HG03108 (cell line): ENCODE measurements around the gene MYO15B.

Source experiments
- ATAC-seq: cut with Tn5 transposase; IDR thresholded peaks from one replicate; pipeline ENCODE4 v1.9.1; 2021; ENCODE audit warnings: moderate library complexity; ENCODE audit not compliant: unreplicated experiment

MYO15B gene

DNA sequence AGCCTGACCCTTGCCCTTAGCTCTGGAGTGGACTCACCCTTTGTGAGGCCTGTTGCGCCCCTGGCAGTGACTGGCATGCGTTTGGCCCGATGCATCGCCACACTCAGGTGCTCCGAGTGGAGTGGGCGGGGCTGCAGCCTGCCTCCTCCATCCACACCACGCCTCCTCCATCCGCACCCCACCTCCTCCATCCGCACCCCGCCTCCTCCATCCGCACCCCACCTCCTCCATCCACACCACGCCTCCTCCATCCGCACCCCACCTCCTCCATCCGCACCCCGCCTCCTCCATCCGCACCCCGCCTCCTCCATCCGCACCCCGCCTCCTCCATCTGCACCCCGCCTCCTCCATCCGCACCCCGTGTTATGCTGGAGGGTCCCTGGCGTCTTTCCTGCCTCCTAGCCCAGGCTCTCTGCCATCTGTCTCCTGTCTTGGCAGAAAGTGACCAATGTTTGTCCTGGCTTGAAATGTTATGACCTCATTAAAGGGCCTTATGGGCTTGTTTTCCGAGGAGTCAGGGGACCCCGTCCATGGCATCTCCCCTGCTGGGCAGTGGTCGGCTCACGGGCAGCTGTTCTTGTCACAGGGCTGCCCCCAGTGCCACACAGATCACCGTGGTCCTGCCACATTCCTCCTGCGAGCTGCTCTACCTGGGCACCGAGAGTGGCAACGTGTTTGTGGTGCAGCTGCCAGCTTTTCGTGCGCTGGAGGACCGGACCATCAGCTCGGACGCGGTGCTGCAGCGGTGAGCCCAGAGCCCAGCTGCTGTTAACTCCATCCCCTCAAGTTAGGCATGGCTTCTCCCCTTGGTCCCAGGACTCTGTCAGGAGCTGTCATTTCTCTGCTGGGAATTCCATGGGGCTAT, 28.7 kb upstream of the MYO15B start:
- ATAC-seq: no peak

DNA sequence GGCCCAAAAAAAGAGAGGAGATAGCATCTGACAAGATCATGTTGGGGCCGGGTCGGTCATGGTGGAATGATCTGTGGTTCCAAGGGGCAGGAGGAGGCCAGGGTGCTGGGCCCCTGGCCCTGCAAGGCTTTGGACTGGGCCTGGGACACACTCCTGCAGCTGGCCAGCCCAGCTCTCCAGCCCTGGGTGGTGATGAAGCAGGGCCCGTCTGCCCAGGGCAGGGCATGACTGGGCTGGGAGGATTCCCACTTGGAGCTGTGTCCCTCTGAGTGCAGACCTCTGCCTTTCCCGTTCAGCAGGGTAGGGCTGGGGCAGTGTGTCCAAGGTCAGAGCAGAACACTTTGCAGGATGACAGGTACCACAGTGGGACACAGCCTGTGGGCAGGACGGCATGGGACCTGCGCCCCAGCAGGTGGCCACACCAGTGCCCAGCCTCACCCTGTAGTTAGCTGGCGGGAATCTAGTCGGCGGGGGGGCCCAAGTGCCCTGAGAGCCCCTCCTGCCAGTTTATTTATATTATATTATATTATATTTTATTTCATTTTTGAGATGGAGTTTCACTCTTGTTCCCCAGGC, 27.6 kb upstream of the MYO15B start:
- ATAC-seq: no peak

DNA sequence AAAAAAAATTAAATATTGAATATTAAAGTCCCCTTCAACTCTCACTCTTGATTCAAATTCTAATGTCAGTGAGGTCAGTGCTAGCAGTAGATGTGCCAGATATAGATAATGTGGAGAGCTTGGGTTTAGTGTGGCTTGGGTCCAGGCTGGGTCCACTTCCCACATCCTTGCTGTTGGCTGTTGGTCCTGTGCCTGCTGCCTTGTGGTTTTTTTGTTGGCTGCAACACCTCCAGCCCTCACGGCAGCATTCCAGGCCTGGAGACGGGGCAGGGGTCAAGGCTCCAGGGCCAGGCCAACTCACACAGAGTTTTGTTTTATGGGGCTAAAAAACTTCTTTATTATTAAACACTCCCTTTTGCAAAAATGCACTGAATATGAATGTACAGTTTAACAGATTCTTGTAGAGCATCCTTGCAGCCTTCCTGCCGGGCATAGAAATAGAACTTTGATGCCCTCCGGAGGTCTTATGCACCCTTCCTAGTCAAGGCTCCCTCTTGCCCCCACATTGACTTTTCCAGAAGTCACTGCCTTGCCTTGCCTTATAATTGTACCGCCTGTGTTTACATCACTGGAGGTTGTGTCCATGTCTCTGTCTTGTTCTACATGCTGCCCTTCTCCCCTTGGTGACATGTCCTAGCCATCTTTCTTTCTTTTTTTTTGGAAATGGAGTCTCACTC, 25.5 kb upstream of the MYO15B start:
- no peak for ATAC-seq

DNA sequence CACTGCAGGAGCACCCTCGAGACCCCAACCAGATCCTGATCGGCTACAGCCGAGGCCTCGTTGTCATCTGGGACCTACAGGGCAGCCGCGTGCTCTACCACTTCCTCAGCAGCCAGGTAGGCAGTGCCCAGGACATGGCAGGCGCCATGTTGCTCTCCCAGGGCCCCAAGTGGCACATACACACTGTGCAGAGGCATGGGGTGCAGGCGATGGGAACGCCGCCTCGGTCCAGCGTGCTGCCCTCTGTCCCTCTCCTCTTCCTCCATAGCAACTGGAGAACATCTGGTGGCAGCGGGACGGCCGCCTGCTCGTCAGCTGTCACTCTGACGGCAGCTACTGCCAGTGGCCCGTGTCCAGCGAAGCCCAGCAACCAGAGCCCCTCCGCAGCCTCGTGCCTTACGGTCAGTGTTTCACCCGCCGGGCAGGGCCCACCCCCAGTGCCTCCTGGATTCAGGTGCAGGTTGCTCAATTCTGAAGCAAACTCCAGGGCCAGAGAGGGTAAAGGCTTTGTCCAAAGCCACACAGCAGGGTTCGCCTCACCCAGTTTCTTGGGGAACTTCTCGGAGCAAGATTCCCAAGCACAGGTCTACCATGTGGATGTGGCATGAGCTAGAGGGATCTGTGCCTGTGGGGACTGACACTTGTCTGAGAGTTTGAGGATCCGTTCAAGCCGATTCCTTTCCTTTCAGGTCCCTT, 24.4 kb upstream of the MYO15B start:
- no peak for ATAC-seq

DNA sequence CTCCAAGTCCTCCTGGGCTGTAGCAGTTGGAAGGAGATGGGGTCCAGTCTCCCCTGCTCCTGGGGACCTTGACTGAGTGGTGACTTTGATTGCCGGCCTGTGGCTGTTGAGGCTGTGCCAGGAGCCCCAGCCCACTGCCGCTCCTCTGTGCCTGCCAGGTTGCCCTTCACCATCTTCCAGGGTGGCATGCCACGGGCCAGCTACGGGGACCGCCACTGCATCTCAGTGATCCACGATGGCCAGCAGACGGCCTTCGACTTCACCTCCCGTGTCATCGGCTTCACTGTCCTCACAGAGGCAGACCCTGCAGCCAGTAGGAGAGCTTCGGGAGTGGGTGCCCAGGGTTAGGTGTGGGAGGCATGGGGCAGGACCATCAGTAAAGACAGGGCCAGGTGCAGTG, 23.4 kb upstream of the MYO15B start:
- ATAC-seq: no peak

DNA sequence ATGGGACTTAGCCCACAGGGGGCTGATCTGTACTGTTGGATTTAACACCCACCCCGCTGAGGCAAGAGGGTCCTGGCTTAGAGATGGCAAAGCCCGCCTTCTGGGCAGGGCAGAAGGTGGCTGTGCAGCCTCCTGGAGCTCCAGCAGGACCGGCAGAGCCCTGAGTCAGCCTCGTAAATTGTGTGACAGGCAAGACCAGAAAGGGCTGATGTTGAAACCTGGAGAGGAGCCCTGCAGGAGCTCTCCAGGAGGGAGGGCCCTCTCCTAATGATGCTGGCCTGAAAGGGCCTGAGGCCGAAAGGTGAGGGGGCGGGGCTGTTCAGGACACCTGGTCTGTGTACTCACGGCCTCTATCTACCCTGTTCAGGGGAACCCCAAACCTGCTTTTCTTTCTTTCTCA, 22.5 kb upstream of the MYO15B start:
- ATAC-seq: no peak

DNA sequence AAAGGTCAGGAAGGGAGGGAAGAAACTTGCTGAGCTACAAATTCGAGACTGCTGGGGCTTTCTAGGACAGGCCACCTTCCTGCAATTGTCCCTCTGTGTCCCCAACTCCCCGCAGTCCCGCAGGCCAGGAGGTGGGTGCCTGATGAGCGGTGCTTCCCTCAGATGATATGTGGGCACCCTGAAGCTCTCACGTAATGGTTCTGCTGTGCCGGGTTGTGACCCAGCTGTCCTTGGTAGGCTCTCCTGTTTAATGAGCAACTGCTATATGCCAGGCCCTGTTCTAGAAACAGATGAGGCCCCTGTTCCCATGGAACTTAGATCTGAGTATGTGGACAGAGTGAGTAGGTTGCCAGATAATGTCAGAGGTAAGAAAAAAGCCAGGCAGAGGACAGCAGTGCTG, 22.0 kb upstream of the MYO15B start:
- no peak for ATAC-seq

DNA sequence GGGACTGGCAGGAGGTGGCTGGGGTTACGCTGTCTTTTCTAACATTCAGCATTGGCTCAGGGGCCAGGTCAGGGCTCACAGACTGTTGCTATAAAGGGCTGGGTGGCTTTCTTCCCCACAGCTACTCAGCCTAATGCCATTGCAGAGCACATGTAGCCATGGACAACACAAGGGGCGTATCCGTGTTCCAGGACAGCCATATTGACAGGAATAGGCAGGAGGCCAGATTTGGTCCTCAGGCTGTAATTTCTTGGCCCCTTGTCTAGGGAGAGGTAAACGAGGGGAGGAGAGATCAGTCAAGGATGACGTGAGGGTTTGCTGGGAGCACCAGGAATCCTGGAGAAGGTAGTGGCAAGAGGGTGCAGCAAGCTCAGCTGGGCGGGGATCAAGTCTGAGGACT, 21.2 kb upstream of the MYO15B start:
- no peak for ATAC-seq

DNA sequence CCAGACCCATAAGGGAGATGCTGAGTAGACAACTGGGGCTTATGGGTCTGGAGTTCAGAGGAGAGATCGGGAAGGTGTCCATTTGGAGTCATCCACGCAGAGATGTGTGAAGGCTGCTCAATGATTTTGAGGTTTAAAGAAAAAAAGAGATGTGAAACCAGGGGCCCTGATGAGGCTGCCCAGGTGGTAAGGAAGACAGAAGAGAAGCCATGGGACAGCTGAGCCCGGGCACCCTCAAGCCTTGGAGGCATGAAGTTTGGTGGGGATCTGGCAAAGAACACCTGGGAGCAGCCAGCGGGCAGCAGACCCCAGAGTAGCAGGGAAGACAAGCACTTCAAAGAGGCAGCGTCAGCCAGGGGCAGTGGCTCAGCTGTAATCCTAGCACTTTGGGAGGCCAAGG, 20.8 kb upstream of the MYO15B start:
- ATAC-seq: no peak

DNA sequence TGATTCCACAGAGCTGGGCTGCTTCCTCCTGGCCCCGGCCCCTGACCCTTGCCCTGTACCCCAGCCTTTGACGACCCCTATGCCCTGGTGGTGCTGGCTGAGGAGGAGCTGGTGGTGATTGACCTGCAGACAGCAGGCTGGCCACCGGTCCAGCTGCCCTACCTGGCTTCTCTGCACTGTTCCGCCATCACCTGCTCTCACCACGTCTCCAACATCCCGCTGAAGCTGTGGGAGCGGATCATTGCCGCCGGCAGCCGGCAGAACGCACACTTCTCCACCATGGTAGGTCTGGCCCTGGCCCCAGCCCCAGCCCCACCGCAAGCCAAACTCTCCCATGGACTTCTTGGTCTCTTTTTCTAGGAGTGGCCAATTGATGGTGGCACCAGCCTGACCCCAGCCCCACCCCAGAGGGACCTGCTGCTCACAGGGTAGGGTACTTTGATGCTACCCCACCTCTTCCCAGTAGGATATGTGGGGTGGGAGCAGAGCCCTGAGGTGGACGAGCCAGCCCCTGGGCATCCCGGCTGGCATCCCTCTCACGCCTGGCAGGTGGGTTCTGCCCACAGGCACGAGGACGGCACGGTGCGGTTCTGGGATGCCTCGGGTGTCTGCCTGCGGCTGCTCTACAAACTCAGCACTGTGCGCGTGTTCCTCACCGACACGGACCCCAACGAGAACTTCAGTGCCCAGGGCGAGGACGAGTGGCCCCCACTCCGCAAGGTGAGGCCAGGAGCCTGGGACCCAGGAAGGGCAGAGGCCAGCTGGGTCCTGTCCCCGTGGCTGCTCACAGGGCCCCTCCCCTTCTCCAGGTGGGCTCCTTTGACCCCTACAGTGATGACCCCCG, 19.0 kb upstream of the MYO15B start:
- ATAC-seq: no peak

DNA sequence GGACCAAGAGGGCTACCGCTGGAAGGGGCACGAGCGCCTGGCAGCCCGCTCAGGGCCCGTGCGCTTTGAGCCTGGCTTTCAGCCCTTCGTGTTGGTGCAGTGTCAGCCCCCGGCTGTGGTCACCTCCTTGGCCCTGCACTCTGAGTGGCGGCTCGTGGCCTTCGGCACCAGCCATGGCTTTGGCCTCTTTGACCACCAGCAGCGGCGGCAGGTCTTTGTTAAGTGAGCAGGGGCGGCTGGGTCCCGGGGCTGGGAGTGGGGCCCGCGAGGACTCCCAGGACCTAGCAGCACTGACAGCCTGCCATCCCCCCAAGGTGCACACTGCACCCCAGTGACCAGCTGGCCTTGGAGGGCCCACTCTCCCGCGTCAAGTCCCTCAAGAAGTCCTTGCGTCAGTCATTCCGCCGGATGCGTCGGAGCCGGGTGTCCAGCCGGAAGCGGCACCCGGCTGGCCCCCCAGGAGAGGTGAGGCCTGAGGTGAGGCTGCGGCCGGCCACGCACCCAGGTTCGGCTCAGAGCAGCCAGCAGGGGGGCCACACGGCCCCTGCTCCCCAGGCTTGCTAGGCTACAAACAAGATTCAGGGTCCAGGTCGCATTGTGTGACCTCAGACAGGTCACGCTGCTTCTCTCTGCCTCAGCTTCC, 17.4 kb upstream of the MYO15B start:
- no peak for ATAC-seq

DNA sequence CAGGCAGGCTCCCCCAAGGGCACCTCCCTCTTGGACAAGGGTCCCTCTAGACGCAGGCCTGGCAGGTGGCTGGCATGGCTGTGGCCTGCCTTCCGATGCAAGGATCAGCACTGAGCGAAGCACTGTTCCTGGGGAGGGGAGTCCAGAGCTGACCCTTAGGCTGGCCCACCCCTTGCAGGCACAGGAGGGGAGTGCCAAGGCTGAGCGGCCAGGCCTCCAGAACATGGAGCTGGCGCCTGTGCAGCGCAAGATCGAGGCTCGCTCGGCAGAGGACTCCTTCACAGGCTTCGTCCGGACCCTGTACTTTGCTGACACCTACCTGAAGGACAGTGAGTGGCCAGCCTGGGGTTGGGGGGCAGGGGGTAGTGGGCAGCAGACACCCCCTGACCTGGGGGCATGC, 16.8 kb upstream of the MYO15B start:
- no peak for ATAC-seq

DNA sequence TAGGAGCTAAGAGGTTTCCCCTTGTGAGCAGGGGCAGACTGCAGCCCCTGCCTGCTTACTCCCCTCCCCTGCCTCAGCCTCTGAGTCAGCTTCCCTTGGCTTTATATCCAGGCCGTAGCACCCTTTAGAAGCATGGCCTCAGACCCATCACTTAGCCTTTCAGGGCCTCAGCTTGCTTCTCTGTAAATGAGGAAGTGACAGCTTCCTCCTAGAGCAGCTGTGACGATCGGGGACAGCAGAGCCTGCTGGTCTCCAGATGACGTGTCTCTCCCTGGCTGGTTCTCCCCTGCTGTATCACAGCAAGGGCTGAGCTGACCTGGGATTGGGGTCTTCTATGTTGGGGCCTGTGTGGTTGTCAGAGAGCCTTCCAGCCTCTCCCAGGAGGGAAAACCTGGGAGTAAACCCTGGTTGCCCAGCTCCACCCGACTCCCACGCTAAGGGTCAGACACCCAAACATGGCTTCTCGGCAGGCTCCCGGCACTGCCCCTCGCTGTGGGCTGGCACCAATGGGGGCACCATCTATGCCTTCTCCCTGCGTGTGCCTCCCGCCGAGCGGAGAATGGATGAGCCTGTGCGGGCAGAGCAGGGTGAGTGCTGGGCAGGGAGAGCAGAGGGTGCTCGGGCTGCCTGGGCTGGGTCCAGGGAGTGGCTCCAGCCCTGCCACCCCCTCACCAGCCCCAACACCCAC, 16.3 kb upstream of the MYO15B start:
- ATAC-seq: no peak

DNA sequence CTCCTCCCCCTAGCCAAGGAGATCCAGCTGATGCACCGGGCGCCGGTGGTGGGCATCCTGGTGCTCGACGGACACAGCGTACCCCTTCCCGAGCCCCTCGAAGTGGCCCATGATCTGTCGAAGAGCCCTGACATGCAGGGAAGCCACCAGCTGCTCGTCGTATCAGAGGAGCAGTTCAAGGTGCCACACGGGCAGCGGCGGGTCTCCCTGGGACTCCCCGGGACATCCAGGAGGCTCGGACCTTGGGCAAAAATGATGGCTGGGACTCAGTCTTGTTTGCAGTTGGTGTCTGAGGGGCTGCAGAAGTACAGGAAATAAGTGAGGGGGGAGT, 15.8 kb upstream of the MYO15B start:
- no peak for ATAC-seq

DNA sequence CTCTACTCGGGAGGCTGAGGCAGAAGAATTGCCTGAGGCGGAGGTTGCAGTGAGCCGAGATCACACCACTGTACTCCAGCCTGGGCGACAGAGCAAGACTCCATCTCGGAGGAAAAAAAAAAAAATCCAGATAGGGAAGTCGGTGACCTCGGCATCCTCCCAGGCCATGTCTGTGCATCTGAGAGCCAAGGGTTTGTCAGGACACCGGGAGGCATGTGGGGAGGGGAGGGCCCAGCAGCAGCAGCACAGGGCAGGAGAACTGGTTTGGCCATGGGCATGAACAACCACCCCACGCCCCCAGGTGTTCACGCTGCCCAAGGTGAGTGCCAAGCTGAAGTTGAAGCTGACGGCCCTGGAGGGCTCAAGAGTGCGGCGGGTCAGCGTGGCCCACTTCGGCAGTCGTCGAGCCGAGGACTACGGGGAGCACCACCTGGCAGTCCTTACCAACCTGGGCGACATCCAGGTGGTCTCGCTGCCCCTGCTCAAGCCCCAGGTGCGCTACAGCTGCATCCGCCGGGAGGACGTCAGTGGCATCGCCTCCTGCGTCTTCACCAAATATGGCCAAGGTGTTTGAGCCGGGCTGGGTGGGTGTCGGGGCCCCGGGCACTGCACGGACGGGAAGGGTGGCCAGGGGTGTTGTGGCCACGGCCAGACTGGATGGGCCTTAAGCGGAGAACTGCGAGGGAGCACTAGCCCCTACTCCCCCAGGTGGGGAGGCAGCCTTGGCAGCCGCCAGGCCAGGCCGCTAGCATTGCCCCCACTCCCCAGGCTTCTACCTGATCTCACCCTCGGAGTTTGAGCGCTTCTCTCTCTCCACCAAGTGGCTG, 14.7 kb upstream of the MYO15B start:
- ATAC-seq: no peak

DNA sequence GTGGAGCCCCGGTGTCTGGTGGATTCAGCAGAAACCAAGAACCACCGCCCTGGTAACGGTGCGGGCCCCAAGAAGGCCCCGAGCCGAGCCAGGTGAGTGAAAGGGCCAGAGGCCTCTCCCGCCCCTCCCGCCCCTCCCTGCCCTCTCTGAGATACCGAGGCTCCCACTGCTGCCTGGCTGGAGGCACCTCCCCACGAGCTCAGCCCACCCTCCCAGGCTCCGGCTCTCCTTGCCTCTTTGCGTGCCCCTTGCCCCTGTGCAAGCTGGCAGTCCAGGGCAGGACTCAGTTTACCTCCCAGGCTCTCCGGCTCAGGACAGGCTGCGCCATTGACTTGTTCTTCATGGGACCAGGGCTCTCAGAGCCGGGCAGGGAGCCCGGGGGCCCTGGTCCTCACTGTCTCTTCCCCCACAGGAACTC, 14.1 kb upstream of the MYO15B start:
- ATAC-seq: no peak

DNA sequence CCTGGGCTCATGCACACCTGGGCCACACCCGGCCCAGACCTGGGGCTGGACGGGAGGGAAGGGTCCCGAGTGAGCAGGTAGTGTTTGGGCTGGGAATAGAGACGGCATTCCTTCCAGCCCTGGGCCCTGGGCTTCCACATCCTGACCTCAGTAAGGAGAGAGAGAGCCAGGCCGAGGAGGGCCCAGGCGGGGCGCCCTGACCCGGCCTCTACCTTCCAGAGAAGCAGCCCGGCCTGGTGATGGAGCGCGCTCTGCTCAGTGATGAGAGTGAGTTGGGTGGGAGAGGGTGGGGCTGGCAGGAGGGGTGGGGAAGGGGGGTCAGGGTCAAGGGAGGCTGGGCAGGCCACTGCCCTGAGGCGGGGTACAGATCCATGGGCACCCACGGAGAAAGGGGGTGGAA, 13.6 kb upstream of the MYO15B start:
- no peak for ATAC-seq

DNA sequence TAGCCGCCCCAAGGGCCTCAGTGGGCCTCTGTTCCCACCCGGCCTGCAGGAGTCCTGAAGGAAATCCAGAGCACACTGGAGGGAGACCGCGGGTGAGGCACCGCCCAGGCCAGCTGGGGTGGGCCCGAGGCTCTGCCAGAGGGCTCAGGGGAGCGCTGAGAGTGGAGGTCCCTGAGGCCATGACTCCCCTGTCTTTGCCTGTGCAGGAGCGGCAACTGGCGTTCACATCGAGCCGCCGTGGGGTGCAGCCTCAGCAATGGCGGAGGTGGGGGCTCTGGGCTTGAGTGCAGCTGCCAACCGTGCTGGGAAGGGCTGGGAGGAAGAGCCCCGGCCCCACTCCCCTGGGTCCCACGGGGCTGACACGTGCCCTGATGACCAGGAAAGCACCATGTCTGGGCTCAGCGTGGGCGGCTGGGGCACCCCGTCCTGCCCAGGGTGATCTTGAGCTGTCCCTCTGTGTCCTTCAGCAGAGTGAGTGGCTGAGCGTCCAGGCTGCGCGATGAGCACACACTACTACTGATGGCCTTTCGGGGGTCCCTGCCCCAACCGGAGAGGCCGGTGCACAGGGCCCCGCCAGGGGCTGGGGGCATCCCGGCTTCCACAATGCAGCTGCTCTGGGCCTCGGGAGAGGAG, 13.1 kb upstream of the MYO15B start:
- no peak for ATAC-seq
